Caki2 (cell line): ENCODE data around the gene NDUFS1. TPM values are rescaled to one million over a fixed set of nuclear protein-coding genes. Genes with fewer than 3 reads are reported as not detected.
"Not testable (repeated sequence)": the region's sequence is repeated elsewhere in the genome, so short reads cannot be mapped to it uniquely, and the experiment has no call there.

Experiments
- DNase-seq: peaks from one replicate; pipeline ENCODE4 v3.0.0-alpha.2; 2015; ENCODE audit warnings: low read depth
- in situ Hi-C: cut with HindIII; loops from 2 replicates; pipeline ENCODE4 v1.10.0; 2016; ENCODE audit warnings: low sequenced_read_pairs, low pct_unique_long_range_greater_than_20kb, mixed read lengths
- total RNA-seq: library from RNA; depleted of rRNA; stranded (reverse); fragments of >200 nt; shearing (Covaris generic); gene quantifications from 2 replicates; pipeline ENCODE4 v1.2.3, GENCODE V29; 2014; ENCODE audit warnings: low replicate concordance

Gene NDUFS1
- total RNA-seq, 1 experiment from 2014 or later, result 75.5 TPM

- in situ Hi-C loops, DNase-seq: not testable (repeated sequence)
These were observed 9.0 kb upstream of the NDUFS1 start for GRCh38 chr2:206168230-206168629.

DNA sequence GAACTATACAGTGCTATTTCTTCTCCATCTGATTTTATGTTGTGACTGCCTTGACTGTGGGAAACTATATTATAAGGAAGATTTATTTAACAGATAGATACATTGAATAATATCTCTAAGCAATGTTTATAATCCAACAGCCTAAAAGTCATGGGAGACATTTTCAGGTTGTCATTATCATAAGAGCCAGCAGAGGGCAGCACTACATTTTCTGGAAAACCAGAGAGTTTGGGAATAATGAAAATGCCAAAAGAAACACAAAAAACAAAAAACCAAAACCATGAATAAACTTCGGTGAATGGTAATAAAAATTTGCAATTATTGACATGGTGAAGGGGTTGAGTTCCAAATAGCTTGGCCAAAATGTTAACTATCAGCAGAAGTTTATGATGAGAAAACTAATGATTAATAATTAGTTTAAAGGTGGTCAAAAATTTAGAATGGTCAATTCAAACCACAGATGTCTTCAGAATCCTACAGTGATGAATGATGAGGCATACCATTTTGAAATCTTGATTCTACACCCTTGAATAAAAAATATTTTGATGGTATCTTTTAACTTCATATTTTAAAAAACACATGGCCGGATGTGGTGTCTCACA lies 5.1 kb upstream of the NDUFS1 start:
- no peak for DNase-seq
- in situ Hi-C loops, result no loop called here

DNA sequence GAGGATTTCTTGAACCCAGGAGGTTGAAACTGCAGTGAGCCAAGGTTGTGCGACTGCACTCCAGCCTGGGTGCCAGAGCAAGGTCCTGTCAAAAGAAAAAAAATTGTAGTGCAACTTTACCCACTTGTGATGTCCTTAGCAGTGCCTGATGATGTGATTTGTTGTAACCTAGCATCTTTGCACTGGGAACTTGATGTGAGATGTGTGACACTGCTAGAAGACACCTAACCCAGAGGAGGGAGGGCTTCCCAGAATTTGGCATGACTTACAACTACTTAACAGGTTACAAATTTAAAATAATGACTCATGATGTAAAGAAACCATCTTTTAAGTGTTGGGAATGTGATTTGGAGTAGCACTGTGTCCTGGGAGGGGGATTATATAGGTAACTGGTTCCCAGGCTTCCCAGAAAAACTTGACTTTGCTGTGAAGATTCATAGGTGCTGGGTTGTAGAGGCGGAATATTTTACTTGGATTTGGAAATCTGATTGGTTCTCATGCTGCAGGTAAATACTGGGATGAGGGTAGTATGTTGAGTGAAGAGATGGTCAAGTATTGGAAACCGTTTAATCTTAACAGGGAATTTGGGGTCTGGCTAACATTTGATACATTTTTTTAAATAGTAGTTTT lies 4.1 kb upstream of the NDUFS1 start:
- DNase-seq, result no peak
- in situ Hi-C loops, result no loop called here

- not testable (repeated sequence) for DNase-seq
These were observed 3.2 kb upstream of the NDUFS1 start for GRCh38 chr2:206162401-206162800.

DNA sequence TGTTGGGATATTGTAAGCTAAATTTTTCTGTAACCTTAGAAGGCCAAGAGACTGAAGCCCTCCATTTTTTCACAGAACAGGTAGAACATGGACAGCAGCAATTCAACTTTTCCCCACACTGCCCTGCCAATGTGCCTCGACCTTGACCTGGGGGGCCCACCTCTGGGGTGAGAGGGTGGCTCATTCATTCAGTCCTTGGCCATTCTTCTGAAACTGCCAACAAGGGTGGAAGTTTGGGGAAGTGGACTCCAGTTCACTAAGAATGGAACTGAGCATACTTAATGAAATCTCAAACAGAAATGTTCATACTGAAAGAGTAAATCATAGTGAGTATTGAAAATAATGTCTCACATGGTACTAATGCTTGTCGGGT lies 1.5 kb upstream of the NDUFS1 start:
- DNase-seq, result no peak
- in situ Hi-C loops, result no loop called here

More at GRCh38 chr2:206162401-206162800, 3.2 kb upstream of the NDUFS1 start:
- in situ Hi-C loops, result not testable (repeated sequence)

DNA sequence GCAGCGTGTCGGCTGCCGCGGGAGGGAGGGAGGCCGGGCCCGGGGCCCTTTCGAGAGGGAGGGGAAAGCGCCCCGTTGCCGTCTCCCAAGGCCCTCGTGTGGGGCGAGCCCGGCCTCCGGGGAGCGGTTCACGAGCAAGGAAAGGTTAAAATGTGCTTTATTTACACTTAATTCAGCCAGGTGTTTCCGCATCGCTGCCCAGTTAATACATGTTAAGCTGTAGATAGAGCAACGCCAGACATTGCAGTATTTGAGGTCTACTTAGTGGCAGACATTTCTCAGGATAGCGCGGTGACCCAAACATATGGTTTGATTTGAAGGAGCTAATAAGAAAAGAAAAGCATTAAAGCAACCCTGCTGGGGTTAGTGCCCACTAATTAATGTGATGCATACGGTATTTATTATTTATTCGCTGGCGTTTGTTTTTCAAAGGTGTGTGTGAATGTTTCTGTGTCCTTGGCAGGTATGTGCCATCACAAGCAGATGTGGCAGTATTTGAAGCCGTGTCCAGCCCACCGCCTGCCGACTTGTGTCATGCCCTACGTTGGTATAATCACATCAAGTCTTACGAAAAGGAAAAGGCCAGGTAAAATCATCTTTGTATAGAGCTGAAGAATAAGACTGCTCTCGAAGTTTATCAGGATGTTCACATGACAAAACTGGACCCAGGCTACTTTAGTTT lies 1.0 kb upstream of the NDUFS1 start:
- in situ Hi-C loops, result no loop called here
- no peak for DNase-seq

DNA sequence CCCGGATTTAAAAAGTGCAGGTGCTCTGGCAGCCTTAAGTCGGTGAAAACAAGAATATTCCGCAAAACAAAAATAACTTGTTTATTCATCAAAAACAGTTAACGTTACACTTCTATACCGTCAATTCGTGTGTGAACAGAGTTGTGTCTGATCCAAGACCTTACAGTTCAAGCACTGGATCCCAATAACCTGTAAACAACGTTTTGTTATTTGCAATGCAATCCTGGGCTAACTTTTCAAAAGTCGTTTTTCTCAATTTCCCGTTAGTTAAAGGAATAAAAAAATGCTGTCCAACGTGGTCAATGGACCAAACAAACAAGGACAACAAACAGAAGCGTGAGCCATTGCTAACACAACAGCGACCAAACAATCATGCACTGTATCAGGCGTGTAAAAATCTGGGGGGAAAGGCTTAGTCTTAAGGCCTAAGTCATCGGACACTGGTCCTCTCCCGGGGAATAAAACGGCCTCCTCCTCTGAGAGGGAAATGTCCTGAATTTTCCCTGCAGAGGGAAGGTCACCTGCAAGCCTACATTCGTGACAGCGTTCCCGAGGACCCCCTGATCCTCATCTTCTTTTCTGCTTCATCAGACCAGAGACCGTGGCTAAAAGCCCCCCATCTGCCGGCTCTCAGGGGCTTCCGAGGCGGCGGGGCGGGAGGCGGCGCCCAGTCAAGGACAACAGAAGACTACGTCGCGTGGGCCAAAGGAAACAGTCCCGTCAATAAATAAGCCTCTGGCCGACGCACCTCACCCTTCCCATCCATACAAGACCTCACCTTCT lies 490 bp downstream of the NDUFS1 start:
- in situ Hi-C loops, result no loop called here
- DNase-seq, result no peak

GRCh38 chr2:206157014-206157413 lies 2.2 kb downstream of the NDUFS1 start:
- DNase-seq, in situ Hi-C loops: not testable (repeated sequence)

DNA sequence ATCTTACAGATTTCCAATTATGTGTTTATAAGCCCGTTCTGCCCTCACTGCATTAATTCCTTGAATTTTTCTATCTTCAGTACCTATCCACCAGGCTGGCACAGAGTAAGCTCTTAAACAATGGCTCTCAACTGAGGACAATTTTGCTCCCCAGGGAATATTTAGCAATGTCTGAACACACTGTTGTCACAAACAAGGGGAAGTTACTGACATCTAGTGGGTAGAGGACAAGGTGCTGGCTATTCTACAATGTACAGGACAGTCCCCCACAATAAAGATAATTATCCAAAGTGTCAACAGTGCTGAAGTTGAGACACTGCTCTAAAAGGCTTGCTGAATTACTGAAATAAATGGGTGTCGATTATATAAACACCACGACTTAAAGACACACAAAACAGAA lies 5.0 kb downstream of the NDUFS1 start:
- DNase-seq, result no peak
- in situ Hi-C loops, result no loop called here

DNA sequence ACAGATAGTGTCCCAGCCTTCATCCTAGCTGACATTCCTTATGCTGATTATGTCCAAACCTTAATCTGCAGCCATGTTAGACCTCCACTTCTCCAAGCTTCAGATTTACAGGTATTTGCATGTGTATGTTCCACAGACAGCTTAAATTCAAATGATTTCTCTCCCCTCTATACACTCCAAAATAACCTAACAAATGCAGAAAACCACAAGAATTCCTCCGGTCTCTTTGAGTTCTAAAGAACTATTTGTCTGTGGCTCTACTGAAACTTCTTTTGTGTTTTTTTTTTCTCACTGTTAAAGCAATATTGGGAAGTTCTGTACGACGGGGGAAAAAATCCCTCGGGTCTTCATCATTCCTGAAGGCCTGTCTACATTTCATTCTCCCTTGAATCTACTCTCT lies 8.6 kb downstream of the NDUFS1 start:
- in situ Hi-C loops, result no loop called here
- DNase-seq, result no peak

GRCh38 chr2:206150168-206150567 lies 9.1 kb downstream of the NDUFS1 start:
- in situ Hi-C loops, result no loop called here

GRCh38 chr2:206149330-206149729 lies 9.9 kb downstream of the NDUFS1 start:
- in situ Hi-C loops, result no loop called here

More at GRCh38 chr2:206150168-206150567, 9.1 kb downstream of the NDUFS1 start:
- DNase-seq, result no peak

DNA sequence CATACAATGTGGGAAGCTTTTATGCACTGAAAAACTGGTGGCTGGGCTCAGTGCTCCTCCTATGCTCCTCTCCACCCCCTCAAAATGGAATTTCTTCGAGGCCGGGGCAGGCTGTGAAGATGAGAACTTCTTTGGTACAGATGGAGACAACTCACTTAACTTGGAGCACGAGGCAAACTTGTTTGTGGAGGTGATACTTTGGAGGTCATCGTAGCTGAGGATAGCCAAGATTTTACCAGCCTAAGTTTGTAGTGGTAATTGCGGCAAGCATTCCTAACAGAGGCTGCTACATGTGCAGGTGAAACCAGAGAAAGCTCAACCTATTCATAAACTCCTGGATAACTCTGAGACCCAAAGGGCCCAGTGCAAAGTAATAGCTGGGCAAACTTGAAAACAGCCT lies 13.6 kb downstream of the NDUFS1 start:
- in situ Hi-C loops, result no loop called here
- DNase-seq, result no peak

More at GRCh38 chr2:206149330-206149729, 9.9 kb downstream of the NDUFS1 start:
- DNase-seq, result no peak

- no peak for DNase-seq
- in situ Hi-C loops, result no loop called here
These were observed 14.9 kb downstream of the NDUFS1 start for GRCh38 chr2:206144383-206144782.

GRCh38 chr2:206143451-206143850 lies 15.8 kb downstream of the NDUFS1 start:
- DNase-seq, result no peak
- in situ Hi-C loops, result no loop called here

GRCh38 chr2:206127656-206128055 lies 31.6 kb downstream of the NDUFS1 start:
- in situ Hi-C loops, result no loop called here
- DNase-seq, result no peak

DNA sequence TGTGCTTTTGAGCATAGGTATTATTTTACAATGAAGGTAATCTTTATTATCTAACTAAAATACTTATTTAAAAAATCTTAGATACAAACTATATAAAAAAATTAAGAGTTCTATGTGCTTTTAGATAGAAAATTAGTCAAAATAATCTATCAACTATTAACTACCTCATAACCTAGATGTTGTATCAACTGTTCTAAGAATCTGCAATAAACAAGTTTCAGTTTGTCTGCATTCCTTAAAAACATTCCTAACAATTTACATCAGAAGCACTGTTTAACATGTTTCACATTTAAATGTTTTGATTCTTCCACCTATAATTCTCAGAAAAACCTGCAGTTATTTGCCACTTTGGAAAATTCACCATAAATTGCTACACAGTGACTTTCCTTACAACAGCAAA lies 33.3 kb downstream of the NDUFS1 start:
- in situ Hi-C loops, result no loop called here
- no peak for DNase-seq

DNA sequence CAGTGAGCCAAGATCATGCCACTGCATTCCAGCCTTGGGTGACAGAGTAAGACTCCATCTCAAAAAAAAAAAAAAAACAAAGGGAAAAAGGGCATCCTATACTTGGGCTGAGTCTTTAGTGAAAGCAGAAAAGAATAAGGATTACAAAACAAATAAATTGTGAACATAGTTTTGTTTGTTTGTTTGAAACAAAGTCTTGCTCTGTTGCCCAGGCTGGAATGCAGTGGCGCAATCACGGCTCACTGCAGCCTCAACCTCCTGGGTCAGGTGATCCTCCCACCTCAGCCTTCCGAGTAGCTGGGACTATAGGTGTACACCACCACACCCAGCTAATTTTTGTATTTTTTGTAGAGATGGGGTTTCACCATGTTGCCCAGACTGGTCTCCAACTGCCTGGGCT lies 36.7 kb downstream of the NDUFS1 start:
- in situ Hi-C loops, DNase-seq: not testable (repeated sequence)

DNA sequence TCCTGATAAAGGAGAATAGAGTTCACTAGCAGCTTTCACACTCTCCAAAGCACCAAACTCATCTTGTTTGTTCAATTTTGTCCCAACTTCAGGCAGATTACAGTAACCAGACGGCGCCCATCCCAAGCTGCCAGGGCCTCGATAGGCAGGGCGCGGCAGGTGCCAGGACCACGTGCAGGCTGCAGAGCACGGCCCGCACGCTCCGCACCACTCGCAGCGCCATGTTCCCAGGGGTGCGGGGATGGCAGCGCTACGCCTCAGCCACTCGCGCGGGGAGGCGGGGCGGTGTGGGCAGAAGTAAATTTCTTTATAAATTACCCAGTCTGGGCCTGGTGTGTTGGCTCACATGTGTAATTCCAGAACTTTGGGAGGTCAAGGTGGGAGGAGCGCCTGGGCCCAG lies 43.0 kb downstream of the NDUFS1 start:
- no peak for DNase-seq
- in situ Hi-C loops, result no loop called here
